Left renal cortex interstitium (tissue), 4 donors: Measurements from ENCODE around the gene SPRR2A. TPM values are rescaled to one million over a fixed set of nuclear protein-coding genes. Genes with fewer than 3 reads are reported as not detected.
"Not testable (repeated sequence)": the region's sequence is repeated elsewhere in the genome, so short reads cannot be mapped to it uniquely, and the experiment has no call there.

Experiments
- DNase-seq, 4 donors: peaks; one replicate each; pipeline ENCODE4 v3.0.0-alpha.2; 2013; ENCODE audit warnings: low read depth in 4 of 4, low spot score in 2 of 4, missing footprints in 1 of 4
- polyA plus RNA-seq, 4 donors: library from polyadenylated mRNA; unstranded; fragments of 120-200 nt; gene quantifications; one replicate each; pipeline ENCODE4 v1.2.1, GENCODE V29; 2013; ENCODE audit not compliant: insufficient read length in 4 of 4

The SPRR2A gene
- polyA plus RNA-seq, result under 1 TPM in 1 of 4 donors, not detected in 3; 0.14 TPM

DNA sequence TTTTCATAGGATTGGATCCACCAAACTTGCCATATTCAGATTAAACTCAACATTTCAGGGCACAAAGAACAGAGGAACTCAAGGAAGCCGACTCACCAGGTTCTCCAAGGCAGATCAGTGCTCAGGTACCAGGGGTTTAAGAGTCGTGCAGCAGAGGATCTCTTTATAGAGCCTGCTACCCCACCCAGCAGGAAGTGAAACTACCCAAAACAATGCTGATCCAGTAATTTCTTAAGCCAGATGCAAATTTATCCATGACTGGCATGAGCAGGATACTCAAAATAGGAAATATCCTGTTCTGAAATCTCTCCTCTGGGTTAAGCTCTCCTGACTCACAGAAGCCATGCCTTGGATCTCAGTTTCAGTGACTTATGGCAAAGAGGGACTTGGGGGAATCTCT lies at the start of gene SPRR2A:
Gene SPRR2A (minus strand): TSS at position 138 of the 400 bp plus-strand sequence. CDS start 777 bp downstream, outside the sequence.
- no peak for DNase-seq

DNA sequence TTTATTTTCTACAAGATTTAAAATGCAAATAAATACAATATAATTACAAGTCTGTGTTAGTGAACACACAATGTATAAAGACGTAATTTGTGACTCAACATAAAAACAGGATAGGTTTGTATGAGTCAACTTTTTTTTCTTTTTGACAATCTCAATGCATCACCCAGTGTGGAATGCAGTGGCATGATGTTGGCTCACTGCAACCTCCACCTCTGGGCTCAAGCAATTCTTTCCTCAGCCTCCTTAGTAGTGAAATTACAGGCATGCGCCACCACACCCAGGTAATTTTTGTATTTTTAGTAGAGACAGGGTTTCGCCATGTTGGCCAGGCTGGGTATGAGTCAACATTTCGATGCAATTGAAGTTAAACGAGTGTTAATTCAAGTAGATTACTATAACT lies 42.9 kb upstream of the SPRR2A start:
- no peak for DNase-seq

- DNase-seq, result no peak
Observed at GRCh38 chr1:153099461-153100045, 42.2 kb upstream of the SPRR2A start.

- DNase-seq, result no peak
Observed at GRCh38 chr1:153095764-153096163, 38.5 kb upstream of the SPRR2A start.

- DNase-seq, result no peak
Observed at GRCh38 chr1:153094426-153094825, 37.1 kb upstream of the SPRR2A start, which contains the start of gene SPRR2E. TSS of gene SPRR2E (minus strand) at chr1:153094526. CDS start at chr1:153093751, 775 bp downstream.

GRCh38 chr1:153087652-153088051 lies 30.3 kb upstream of the SPRR2A start:
- DNase-seq, result no peak

DNA sequence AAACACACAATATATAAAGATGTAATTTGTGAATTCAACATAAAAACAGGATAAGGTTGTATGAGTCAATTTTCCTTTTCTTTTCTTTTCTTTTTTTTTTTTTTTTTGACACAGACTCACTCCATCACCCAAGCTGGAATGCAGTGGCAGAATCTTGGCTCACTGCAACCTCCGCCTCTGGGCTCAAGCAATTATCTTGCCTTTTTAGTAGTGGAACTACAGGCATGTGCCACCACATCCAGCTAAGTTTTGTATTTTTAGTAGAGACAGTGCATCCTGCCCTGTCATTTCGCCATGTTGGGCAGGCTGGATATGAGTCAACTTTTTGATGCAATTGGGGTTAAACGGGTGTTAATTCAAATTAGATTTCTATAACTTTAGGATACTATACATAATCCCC lies 24.4 kb upstream of the SPRR2A start:
- no peak for DNase-seq

DNA sequence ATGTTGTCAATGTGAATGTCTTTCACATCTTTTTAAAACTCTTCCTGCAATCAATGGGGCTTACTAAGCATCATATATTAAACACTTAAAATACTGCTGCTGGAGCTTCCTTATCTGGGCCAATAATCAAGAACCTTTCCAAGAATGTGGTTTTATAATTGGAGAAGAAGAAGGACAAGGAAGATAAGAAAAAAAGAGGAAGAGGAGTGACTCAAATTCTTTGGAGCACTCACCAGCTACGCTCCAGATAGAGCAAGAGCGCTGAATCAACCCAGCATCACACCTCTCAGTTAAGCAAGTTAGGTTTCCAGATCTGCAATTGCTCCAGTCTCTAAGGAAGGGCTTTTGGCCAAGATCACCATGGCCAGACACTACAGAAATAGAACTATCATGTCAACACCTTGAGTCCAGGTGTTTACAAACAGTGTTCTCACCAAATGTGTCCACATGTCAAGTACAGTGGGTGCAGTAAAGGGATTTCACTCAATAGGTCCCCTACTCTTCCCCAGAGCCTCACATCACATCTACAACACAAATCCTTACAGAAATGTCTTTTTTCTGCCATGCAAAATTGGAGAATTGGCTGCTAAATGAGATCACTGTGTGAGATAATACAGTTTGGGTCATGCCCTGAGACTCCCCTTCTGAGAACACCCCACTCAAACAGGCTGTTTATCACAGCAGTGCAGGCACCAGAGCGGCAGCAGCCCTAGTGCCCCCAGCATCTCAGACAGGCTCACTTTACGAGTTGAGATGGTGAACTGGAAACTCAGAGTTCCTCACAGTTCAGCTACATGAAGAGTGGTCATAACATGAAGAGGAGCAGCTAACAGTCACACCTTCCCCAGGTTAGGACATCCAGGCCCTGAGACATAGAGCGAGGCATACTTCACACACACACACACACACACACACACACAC lies 15.8 kb upstream of the SPRR2A start:
- no peak for DNase-seq

- DNase-seq, result no peak
Observed at GRCh38 chr1:153071511-153071910, 14.2 kb upstream of the SPRR2A start, which contains the start of gene SPRR2B. TSS of gene SPRR2B (minus strand) at chr1:153071611. CDS start at chr1:153070839, 772 bp downstream.

- DNase-seq, result no peak
Observed at GRCh38 chr1:153070243-153070642, 12.9 kb upstream of the SPRR2A start.

GRCh38 chr1:153058826-153059784 lies 1.8 kb upstream of the SPRR2A start:
- DNase-seq, result no peak

DNA sequence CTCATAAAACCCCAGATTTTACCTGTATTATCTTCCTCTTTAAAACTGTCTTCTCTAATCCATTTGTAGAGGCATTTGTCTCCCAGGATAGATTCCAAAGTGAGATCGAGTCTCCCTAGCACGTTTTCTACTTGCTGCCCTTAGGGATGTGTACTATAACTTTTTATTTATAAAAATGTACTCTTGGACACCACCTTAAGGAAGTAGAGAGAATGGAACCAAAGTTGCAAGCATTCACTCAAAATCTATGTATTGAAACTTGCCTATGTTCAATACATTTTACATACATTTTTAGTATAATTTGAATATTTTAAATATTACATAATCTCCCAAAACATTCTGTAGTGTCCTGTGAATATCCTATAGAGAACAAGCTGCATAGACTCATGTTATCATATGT lies 842 bp upstream of the SPRR2A start:
- DNase-seq, result no peak

DNA sequence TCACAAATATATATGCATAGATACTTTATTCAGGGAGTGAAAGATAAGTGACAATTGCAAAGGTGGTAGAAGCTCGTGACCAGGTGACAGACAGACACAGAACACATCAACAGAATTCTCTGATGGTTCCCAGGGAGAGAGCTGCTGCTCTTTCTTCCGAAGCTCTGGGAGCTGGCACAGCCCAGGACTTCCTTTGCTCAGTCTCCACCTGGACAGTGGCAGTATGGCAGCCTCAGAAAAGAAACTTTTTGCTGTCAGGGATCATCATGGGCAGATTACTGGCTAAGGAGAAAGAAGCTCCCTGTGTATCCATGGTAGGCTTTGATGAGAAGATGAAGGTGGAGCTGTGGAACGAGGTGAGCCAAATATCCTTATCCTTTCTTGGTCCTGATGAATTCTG lies 1.2 kb downstream of the SPRR2A start:
- DNase-seq, result not testable (repeated sequence)

DNA sequence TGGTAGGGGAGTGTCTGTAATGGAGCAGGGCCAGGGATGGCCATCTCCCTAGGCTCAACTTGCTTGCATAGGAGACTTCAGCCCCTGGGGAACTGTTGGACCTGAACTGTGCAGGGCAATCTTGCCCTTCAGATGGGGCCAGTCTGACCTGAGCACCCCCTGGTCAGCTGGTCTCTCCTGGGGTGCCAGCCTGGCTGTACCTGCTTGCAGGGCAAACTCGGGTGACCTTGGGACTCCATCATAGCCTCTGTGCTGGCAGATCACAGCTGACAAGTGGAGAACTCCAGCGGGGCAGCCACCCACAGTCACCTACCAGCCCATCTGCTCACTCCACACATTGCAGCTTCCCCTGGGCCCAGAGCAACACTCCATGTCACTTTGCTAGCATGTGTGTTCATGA lies 8.1 kb downstream of the SPRR2A start:
- no peak for DNase-seq

- DNase-seq, result no peak
Observed at GRCh38 chr1:153040950-153041631, 16.2 kb downstream of the SPRR2A start, which contains the start of gene SPRR2D. TSS of gene SPRR2D (minus strand) at chr1:153041120. CDS start at chr1:153040346, 774 bp downstream.

- DNase-seq, result no peak
Observed at GRCh38 chr1:153035211-153035610, 22.1 kb downstream of the SPRR2A start.

GRCh38 chr1:153032677-153033308 lies 24.5 kb downstream of the SPRR2A start:
- DNase-seq, result no peak

DNA sequence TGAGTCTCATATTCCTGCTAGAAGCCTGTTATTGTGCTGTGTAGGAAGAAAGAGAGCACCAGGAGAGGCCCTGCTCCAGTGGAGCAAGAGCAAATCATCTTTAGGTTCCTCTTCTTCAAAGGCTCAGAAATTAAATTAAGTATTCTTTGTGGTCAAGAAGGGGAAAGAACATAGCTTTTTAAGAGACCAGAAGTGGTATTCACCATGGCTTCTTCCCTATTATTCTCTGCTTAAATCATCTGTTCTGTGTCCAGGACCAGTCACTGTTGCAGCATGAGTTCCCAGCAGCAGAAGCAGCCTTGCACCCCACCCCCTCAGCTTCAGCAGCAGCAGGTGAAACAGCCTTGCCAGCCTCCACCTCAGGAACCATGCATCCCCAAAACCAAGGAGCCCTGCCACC lies 25.2 kb downstream of the SPRR2A start:
- DNase-seq, result no peak

DNA sequence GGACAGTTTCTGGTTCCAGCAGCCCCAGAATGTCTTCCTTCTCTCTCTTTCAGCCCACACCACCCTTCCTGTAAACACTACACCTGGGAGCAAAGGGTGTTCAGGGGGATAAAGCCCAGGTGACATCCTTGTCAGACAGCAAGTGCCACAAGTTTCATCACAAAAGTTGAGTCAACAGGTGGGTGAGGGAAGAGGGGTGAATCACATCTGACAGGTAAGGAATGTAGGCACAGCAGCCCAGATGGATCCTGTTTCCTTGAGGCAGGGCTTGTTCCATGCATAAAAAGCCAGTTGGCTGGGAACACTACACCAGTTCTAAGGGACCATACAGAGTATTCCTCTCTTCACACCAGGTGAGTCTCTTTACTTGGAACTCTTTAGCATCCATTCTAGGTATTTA lies 26.4 kb downstream of the SPRR2A start, which contains the start of gene SPRR1B:
Gene SPRR1B (plus strand): TSS at position 309 of the 400 bp plus-strand sequence. CDS start 1,143 bp downstream, outside the sequence.
- no peak for DNase-seq
